PC-9 (cell line): ENCODE measurements around the gene WDR48.

Experiments used
- CTCF ChIP-seq: fragments of 200-600 bp; sonication (generic); conservative IDR thresholded peaks from 2 replicates; pipeline ENCODE4 v1.6.1; 2017; ENCODE audit warnings: mixed run types, antibody characterized with exemption, mild to moderate bottlenecking, moderate library complexity
- EZH2 ChIP-seq: fragments of 200-600 bp; sonication (generic); IDR thresholded peaks from 2 replicates; pipeline ENCODE4 v1.8.0; 2017; ENCODE audit warnings: antibody characterized with exemption, low read depth

GRCh38 chr3:39088456-39088855 lies 36.6 kb downstream of the WDR48 start:
- TF ChIP-seq CTCF: no peak
- TF ChIP-seq EZH2: no peak
